Measurements from ENCODE around the gene FAM174B.

The FAM174B gene

GRCh38 chr15:92621972-92622533 is 33.5 kb downstream of the FAM174B start:
- H3K4me3 ChIP-seq (ENCODE audit: low read depth, low read length), result no peak overlapping the region
- TF ChIP-seq CTCF (IDR thresholded peaks at IDR 0.05; ENCODE audit: control insufficient read depth, extremely low read depth, insufficient read depth), result no peak
- no peak for DNase-seq (ENCODE audit: low read depth)

GRCh38 chr15:92620991-92621390 is 34.6 kb downstream of the FAM174B start:
- TF ChIP-seq CTCF (IDR thresholded peaks at IDR 0.05; ENCODE audit: control insufficient read depth, extremely low read depth, insufficient read depth), result no peak
- no peak for DNase-seq (ENCODE audit: low read depth)
- H3K4me3 ChIP-seq (ENCODE audit: low read depth, low read length), result no peak overlapping the region

GRCh38 chr15:92619145-92620101 is 36.2 kb downstream of the FAM174B start:
- DNase-seq (ENCODE audit: low read depth), result peak; percentile 60
- H3K4me3 ChIP-seq (ENCODE audit: low read depth, low read length), result no peak overlapping the region
- TF ChIP-seq CTCF (IDR thresholded peaks at IDR 0.05; ENCODE audit: control insufficient read depth, extremely low read depth, insufficient read depth), result no peak

GRCh38 chr15:92617549-92618520 is 37.7 kb downstream of the FAM174B start:
- TF ChIP-seq CTCF (IDR thresholded peaks at IDR 0.05; ENCODE audit: control insufficient read depth, extremely low read depth, insufficient read depth), result no peak
- no peak overlapping the region for H3K4me3 ChIP-seq (ENCODE audit: low read depth, low read length)
- DNase-seq (ENCODE audit: low read depth), result peak; percentile 58

- no peak overlapping the region for H3K4me3 ChIP-seq (ENCODE audit: low read depth, low read length)
- TF ChIP-seq CTCF (IDR thresholded peaks at IDR 0.05; ENCODE audit: control insufficient read depth, extremely low read depth, insufficient read depth), result no peak
- peak; percentile 97 for DNase-seq (ENCODE audit: low read depth)
Observed at GRCh38 chr15:92616621-92617548, 38.7 kb downstream of the FAM174B start.
